Measurements from ENCODE around the gene POLE4.

DNA sequence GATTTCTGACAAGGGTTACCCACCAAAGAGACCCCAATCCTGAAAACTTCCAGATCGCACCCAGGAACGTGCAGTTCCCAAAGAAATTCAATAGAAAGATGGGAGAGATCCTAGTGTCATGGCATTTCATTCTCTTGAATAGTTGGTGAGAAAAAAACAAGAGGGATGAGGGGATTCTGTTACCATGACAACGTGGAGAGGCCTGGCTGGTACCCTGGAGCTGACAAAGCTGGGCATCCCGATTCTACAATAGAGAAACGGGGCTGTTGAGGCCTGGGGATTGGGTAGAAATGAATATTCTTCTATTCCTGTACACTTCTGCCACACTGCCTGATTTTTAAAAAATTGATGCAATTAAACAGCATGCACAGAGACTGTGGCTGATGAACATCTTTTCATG lies 41.0 kb downstream of the POLE4 start:
- TF ChIP-seq EZH2phosphoT487 (IDR thresholded peaks at IDR 0.05; ENCODE audit: insufficient read depth, low read depth) (no peak), EZH2 (IDR thresholded peaks at IDR 0.05; ENCODE audit: insufficient read depth, poor library complexity, severe bottlenecking) (no peak)
